DOHH2 (cell line): Measurements from ENCODE around the gene MRPL38.

Experiments used
- CTCF ChIP-seq: fragments of 200-600 bp; sonication (generic); IDR thresholded peaks from one replicate; pipeline ENCODE4 v1.5.1; 2014; ENCODE audit warnings: antibody characterized with exemption, mild to moderate bottlenecking, low read depth, low read length; ENCODE audit not compliant: poor library complexity, severe bottlenecking
- EZH2phosphoT487 ChIP-seq: fragments of 200-600 bp; sonication (generic); IDR thresholded peaks from 2 replicates; pipeline ENCODE4 v1.6.1; 2017; ENCODE audit warnings: borderline replicate concordance, mild to moderate bottlenecking, antibody characterized with exemption, low read length, moderate library complexity, mixed read lengths

DNA sequence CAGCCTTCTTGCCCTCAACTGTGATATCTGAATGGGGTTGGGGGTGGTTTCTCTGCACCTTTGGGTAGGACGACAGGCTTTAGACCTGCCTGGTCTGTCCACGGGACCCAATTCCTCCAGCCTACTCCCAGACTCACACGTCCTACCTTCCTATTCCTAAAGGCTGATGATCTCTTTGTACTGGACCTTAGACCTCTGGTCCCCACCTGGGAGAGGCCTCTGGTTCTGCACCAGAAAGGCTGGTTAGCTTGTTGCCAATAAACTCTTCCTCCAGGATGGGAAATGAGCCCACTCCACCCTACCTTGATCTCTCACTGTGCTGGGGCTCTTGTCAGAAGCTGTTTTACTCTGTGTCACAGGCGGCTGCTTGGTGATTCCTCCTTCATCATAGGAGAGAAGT, 21.8 kb upstream of the MRPL38 start:
- TF ChIP-seq CTCF (no peak), EZH2phosphoT487 (no peak)
